Right renal pelvis (tissue), 4 donors: ENCODE data around the gene NR1D2. TPM values are rescaled to one million over a fixed set of nuclear protein-coding genes. Genes with fewer than 3 reads are reported as not detected.

Source experiments
- DNase-seq, 4 donors: peaks; one replicate each; pipeline ENCODE4 v3.0.0-alpha.2; 2013; ENCODE audit warnings: low read depth in 4 of 4, low spot score in 3 of 4, missing footprints in 1 of 4
- polyA plus RNA-seq, 4 donors: library from polyadenylated mRNA; unstranded; fragments of 120-200 nt; gene quantifications; one replicate each; pipeline ENCODE4 v1.2.1, GENCODE V29; 2013; ENCODE audit not compliant: insufficient read length in 4 of 4

NR1D2 gene
- polyA plus RNA-seq, 4 donors = 35.8 to 51.7 (median 47.1) TPM

DNA sequence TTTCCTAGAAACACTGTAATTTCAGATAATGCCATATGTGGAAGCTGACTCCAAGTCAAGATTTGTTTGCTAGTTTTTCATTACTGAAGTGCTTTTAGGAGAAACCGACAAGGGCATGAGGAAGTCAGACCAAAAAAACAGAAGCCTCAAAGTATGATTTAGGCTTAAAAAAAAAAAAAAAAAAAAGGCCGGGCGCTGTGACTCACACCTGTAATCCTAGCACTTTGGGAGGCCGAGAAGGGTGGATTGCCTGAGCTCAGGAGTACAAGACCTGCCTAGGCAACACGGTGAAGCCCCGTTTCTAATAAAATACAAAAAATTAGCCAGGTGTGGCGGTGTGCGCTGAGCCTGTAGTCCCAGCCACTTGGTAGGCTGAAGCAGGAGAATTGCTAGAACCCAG is 16.6 kb upstream of the NR1D2 start:
- DNase-seq = no peak

DNA sequence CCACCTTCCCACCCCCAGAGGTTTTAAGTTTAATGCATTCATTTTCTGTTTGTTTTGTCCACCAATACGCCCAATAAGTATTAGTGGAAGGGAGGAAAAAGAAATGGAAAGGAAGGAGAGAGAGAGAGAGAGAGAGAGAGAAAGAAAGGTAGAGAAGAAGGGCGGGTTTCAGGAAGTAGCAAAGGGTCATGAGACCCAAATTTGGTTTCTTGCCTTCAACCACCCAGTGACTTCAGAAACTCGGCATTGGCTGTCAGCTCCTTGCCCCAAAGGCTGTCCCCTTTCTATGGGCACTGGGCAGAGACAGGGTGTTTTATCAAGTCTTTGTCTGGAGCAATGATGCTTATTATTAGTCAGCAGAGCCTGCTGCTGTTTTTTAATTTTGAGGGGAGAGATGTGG is 13.5 kb upstream of the NR1D2 start:
- no peak for DNase-seq

DNA sequence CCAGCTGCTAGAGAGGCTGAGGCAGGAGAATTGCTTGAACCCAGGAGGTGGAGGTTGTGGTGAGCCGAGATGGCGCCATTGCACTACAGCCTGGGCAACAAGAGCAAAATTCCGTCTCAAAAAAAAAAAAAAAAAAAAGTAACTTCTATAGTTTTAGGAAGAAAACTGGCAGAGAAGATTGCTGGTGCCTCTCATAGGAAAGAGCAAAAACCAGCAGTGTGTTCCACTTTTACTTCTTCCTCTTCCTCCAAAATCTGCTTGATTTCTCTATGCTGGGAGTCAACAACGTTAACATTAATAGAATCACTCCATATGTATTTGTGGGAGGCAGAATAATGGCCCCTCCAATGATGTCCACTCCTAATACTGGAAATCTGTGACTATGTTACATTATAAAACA is 12.5 kb upstream of the NR1D2 start:
- no peak for DNase-seq

DNA sequence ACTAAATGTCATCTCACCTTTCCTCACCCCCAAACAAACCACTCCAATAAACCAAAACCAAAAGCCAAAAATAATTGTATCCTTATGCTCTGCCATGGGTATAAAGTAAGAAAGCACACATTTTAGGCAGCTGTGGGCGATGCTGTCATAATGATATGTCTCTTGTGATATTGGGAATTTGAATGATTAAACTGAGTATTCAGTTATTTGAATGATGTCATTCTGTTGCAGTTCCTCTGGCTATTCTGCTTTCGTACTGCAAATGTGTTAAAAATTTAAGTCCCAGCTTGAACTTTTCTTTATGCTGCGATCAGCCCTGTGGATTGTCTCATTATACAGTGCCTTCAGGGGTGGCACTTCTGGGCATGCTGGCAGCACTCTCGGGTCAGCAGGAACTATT is 10.8 kb upstream of the NR1D2 start:
- no peak for DNase-seq

DNA sequence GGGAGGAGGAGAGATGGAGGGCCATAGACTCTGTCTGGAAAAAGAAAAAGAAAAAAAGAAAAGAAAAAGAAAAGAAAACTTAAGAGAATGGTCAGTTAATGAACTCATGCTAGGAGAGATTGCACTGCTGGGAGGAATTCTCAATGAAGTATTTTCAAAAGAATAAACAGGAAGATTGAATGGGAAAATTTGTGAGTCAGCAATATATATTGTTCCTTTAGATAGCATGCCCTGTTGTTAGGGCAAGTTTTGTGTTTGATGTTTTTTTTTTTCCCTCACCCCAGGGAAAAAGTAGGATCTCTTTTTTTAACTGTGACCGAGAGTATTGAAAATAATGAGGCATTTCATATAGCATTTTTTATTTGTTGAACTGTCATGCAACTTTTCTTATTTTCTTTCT is 7.8 kb upstream of the NR1D2 start:
- no peak for DNase-seq

DNA sequence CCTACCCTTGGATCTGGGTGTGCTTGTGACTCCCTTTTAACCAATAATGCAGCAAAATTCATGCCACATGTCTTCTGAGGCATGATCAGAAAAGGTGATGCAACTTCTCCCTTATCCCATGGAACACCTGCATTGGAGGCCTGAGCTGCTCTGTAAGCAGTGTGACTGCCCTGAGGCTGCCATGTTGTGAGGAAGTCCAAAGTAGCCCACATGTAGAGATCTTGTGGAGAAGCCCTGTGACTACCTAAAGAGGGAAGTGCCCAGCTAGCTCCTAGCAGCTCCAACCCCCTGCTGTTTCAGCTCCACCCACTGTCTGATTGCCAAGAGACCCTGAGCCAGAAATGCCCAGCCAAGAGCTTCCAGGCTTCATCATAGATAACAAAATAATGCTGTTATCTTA is 6.4 kb upstream of the NR1D2 start:
- DNase-seq = no peak

DNA sequence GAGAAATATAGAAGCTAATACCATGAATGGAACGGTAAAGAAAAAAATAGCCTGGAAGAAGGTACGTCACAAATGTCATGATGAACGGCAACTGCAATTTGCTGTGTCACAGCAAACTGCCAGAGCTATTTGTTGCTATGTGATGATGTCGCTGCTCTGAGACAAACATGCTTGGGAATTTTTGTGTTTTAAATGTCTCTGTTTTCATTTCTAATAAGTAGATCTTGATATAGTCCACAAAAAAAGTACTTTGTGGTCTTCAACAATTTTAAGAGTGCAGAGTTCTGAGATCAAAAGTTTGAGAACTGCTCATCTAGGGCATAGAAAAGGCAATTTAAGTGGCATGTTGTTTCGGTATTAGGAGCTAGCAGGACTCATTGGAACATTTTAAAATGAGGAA is 4.3 kb upstream of the NR1D2 start:
- DNase-seq = no peak

DNA sequence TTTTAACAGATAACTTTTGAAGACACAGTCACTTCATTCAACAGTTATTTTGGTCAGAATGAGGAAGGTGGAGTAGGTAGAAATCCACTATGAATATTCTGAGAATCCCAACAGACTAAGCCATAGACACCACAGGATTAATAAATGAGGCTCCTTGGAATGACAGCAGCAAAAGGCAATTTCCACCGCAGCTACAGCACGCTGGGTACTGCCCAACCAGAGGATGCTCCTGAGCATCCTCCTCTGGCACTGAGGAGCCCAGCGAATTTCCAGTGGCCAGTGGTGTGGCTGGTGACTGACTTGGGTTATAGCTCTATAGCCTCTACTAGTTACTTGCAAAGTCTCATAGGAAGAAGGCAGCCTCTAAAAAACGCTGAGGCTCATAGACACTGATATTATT is 3.6 kb upstream of the NR1D2 start:
- DNase-seq = no peak

DNA sequence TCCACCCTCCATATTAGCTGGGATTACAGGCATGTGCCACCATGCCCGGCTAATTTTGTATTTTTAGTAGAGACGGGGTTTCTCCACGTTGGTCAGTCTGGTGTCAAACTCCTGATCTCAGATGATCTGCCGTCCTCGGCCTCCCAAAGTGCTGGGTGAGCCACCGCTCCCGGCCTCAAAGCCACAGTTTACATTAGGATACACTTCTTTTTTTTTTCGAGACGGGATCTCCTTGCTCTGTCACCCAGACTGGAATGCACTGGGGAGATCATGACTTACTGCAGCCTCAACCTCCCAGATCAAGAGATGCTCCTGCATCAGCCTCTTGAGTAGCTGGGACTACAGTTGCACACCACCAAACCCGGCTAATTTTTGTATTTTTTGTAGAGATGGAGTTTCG is 2.5 kb upstream of the NR1D2 start:
- no peak for DNase-seq

DNA sequence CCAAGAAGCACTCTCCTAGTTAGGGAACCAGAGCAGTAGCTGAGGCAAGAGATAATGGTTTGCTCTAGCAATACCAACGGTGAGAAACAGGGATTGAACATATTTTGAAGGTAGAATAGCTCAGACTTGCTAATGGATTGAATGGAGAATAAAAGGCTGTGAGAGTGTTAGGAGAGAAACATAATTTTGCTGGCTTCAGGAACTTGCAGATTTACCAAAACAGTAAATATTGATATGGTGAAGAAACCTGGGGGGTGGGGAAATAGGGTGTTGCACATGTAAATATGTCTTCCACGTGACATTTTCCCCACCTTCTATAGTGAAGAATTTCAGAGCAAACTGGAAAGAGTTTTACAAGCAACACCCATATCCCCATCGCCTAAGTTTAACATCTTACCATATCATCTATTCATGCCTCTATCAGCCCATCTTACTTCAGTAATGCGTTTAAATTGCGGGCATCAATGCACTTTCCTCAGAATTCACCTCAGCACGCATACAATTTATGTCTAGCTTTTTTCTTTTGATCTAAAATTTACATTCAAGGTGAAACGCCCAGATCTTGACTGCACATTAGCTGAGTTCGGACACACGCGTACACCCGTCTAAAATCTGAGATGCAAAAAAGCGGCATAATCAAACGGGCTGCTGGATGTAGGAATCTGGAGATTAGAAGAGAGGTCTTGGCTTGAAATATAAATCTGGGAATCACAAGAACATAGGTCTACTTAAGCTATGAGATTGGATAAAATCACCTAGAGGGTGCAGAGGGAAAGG is 891 bp upstream of the NR1D2 start:
- peak in 1 of 4 donors; percentile 9 for DNase-seq

DNA sequence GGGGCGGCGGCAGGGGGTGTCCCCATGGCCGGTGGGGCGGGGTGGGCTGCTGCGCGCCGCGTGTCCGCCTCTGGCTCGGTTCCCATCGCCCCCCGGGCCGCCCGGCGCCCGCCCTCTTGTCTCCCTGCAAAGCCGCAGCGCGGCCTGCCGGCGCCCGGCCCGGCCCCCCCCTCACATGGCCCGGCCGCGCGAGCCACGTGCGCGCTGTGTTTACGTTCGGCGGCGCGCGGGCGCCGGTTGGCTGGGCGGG is 502 bp downstream of the NR1D2 start:
- DNase-seq = no peak

DNA sequence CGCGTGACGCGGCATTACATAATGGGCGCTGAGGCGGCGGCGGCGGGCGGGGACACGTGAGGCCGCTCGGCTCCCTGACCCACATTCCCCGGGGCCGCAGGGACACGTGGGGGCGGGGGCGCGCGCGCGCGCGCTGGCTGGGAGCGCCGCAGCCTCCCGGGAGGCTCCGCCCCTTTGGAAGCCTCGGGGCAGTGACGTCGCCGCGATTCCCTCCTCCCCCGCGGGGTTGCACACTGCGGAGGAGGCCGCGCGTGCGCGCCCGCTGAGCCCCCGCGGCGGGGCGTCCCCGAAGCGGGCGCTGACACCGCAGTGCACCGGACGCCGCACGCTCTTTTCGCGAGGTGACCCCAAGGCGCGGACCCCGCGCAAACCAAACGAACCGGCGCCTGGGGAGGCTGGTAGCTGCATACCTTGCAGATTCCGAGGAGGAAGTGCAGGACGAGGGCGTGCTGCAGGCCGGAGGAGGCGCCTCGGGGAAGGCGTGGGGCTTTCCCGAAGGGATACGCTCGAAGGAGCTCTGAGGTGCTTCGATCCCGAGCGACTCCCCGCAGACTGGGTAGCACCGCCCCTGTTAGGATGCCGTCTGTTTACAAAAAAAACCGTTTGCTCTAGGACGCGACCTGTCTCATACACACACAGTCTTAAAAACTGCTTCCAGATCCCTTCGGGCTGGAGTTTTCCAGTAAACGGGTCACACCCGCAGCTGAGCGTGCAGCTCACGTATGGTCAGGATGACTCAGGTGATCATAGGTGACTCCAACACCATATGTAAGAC is 1.0 kb downstream of the NR1D2 start:
- DNase-seq = peak; percentile 93 to 94 (median 94)

DNA sequence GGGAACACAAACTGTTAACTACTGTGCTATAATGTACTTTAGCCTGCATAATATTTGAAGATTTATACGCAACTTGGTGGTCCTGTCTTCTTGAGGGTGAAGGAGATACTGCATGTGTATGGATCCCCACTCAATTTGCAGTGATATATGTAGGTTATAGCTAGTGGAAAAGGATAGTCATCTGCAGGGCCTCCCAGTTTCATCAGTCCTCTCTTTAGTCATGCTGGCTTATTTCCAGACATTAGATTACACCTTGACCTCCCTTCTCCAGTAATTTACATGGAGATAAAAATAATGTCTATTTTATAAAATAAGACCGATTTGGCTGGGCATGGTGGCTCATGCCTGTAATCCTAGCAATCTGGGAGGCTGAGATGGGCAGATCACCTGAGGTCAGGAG is 3.7 kb downstream of the NR1D2 start:
- no peak for DNase-seq

DNA sequence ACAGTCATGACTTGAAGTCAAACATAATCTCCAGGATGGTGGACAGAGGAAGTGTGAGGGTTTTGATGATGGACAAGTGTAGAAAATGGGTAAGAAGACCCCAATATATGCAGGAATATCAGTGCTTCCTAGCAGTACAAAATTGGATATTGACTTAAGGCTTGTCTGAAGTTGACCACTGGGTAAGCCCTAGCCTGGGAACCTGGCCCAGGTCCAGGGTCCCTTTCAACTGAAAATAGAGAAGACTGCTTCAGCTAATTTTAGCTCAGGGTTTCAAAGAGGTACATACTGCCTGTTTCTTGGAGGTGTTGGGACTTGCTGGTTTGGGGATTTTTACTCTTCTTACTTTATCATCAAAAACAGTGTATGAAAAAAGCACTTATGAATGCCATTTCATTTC is 4.7 kb downstream of the NR1D2 start:
- no peak for DNase-seq

DNA sequence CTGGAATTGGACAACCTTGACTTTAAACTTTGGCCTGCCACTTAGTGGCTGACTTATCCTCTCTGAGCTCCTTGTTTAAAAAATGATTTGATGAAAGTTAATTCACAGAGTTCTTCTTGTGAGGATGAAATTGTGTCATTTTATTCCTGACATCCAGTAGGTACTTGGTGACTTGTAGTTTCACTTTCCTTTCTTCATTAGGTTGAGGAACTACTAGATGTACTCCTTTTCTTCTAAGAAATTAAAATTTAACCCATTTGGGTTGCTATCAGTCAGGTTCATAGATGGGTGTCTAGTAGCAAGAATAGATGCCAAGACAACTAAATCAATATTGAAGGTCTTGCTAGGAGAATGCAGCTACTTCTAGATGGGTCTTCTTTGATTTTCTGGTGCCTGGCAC is 5.2 kb downstream of the NR1D2 start:
- no peak for DNase-seq

DNA sequence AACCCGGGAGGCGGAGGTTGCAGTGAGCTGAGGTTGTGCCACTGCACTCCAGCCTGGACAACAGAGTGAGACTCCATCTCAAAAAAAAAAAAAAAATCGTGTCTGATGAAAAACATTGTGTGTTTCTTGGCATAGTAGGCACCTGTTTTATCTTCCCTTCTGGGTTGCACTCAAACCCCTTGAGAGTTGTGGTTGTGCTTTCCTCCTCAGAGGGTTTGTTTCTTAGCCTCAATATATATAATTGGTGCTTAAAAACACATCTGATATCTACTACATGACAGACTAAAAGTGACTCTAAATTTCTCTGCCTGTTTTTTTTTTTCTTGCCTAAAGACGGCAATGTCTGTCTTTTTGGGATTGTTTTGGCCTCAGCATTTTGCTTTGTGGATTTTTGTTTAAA is 7.6 kb downstream of the NR1D2 start:
- DNase-seq = no peak

DNA sequence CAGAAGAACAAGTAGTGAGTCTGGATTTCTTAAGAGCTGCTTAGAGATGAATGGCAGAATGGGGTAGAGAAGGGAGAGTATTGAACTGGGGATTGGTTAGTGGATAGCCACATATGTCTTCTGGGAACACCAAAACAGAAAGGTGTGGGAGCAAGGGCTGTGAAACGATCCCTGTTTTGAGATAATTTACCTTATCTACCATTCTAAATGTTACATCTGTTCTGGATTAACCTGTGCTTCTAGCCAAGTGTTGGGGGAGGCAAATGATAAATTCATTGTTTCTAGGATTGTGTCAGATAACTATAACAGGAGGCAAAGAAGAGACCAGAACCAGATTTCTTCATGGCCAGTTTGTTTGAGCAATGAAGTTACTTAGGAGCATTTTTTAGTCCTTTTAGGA is 8.4 kb downstream of the NR1D2 start:
- DNase-seq = no peak

DNA sequence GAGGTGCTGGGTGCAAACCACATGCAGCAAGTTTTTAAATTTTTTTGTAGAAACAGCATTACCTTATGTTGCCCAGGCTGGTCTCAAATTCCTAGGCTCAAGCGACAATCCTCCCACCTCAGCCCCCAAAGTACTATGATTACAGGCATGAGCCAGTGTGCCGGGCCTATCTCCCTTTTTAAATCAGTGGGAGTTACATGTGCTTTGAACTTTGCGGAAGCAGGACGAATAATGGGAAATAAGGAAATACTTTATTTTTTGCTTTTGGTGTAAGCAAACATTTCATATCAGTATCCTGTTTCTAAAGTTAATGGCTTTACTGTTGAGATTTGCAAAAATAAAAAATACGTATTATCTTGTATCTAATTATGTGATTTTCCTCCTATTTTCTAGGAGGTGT is 9.1 kb downstream of the NR1D2 start:
- no peak for DNase-seq

DNA sequence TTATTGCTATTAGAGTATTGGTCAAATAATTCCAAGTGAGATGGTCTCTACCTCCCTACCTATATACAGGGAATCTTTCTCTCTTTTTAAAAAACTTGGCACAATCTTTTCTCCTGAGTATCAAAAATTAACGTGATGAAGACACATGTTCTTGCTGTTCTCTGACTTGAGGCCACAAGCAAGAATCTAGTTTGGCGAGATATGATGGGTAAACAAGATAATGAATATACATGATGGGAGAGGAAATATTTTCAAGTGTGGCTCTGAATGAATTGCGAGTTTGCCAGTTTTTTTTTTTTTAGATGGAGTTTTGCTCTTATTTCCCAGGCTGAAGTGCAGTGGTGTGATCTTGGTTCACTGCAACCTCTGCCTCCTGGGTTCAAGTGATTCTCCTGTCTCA is 11.6 kb downstream of the NR1D2 start:
- no peak for DNase-seq

DNA sequence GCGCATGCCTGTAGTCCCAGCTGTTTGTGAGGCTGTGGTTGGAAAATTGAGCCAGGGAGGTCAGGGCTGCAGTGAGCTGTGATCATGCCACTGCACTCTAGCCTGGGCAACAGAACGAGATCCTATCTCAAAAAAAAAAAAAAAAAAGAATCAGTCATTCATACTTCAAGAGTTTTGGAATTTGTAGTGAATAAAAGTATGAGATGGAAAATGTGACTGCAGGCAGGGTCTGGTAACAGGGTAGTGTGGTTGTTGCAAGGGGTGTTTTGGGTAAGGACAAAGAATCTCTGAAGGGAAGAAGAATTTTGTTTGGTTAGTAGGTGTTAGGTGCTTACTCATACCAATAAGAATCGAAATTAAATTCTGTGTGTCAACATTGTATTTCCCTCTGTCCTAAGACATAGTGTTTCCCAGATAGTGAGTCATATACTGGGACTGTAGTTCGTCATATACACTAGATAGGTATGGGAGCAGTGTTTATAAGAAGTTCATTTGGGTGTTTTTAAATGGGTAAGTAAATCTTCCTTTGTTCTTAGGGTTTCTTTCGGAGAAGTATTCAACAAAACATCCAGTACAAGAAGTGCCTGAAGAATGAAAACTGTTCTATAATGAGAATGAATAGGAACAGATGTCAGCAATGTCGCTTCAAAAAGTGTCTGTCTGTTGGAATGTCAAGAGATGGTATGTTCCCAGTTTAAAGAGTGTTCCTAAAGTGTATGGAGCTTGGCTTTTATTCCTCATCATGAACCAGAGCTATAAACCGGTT is 14.2 kb downstream of the NR1D2 start:
- DNase-seq = no peak

DNA sequence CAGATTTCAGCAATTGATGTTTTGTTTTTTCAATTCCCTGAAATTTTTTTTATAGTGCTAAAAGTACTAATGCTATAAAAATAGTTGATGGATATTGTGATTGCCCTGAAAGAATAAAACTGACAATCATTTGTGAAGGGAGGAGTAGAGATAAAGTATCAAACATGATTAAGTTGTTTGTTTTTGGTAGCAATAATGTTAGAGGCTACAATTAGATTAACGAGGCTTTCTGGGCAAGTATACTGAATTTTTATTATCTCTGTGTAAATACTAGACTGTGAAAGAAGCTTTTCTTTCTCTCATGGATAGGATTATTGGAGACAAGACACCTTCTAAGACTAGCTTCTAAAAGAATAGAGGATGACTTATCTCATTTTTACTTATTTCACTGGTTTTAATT is 15.6 kb downstream of the NR1D2 start:
- DNase-seq = no peak

DNA sequence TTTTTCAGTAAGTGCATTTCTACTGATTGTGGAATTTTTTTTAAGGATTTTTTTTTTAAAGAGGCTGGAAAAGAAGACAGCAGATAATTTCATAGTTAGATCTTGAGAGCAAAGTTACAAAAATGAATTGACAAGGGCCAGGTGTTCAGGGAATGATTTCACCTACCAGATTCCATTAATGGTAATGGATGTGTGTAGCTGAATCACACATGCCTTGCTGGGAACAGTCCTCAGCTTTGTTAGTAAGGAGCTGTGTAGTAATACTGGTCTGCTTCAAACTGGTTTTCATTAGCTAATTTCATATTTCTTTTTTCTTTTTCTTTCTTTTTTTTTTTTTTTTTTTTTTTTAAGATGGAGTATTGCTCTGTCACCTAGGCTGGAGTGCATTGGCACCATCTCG is 16.0 kb downstream of the NR1D2 start:
- DNase-seq = no peak
